ENCODE results near the gene FOS. TPM values are rescaled to one million over a fixed set of nuclear protein-coding genes. Genes with fewer than 3 reads are reported as not detected.

The FOS gene
- total RNA-seq, 1 experiment from 2014 or later = 12.6 TPM

GRCh38 chr14:75247939-75248338 is 30.7 kb upstream of the FOS start:
- in situ Hi-C loops (cut with HindIII; ENCODE audit: low pct_unique_long_range_greater_than_20kb, low sequenced_read_pairs) = no loop called here
- DNase-seq (ENCODE audit: low read depth) = no peak

DNA sequence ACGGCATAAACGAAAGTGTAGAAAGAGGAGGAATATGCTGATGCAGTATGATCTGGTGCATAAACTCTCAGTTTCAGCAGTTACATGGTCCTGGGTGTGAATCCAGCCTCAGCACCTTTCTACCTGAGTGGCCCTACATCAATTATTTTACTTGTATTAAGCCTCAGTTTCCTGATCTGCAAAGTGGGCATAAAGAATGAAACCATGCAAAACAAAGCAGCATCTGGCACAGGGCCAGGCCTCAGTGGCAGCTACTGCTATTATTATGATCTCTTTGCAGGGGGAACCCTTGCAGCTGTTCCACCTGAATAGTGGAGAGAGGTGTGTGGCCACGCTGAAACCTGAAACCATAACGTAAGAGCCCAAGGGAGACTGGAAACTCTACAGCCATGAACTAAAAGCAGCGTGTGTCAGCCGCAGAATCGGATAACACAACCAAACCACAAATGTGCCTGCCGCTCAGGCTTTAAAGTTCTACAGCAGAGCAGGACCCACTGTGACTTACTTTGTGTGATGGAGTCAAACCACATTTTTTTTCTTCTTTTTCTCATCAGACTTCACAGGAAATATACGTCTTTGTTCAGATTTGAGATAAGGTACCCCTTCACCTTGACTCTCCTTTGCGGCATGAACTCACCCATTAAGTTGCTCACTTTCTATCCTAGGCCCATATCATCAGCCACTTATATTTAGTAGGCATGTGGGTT is 29.2 kb upstream of the FOS start:
- DNase-seq (ENCODE audit: low read depth) = no peak

GRCh38 chr14:75249958-75250336 is 28.7 kb upstream of the FOS start:
- DNase-seq (ENCODE audit: low read depth) = no peak
- in situ Hi-C loops (cut with HindIII; ENCODE audit: low pct_unique_long_range_greater_than_20kb, low sequenced_read_pairs) = no loop called here

More for the DNA sequence above, 29.2 kb upstream of the FOS start:
- in situ Hi-C loops (cut with HindIII; ENCODE audit: low pct_unique_long_range_greater_than_20kb, low sequenced_read_pairs) = no loop called here

- in situ Hi-C loops (cut with HindIII; ENCODE audit: low pct_unique_long_range_greater_than_20kb, low sequenced_read_pairs) = no loop called here
- no peak for DNase-seq (ENCODE audit: low read depth)
Observed at GRCh38 chr14:75250800-75251199, 27.8 kb upstream of the FOS start.

DNA sequence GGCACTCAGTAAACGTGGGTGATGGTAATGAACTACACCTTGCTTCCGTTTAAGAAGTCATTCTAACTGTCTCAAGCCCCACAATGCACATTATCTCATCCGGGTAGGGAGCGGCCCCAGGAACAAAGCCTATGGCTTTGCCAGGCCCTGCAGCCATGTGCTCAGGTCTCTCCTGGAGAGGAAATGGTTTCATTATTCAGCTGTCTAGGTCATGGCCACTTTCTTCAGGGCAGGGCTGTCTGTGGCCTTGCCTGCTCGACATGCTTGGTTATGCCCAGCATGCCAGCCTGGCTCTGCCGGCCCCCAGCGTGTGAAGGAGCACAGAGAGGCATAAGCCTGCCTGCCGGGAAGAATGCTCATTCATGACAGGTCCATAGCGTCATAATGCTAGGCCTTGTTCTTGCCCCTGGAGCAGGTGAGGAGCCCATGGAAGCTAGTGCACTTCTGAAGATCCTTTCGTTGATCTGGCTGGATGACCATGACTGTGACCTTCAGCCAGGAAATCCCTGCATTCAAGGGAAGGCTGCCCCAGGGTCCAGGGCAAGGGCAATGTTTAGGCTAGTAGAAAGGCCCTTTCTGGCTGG is 26.3 kb upstream of the FOS start:
- in situ Hi-C loops (cut with HindIII; ENCODE audit: low pct_unique_long_range_greater_than_20kb, low sequenced_read_pairs) = no loop called here
- DNase-seq (ENCODE audit: low read depth) = no peak

- in situ Hi-C loops (cut with HindIII; ENCODE audit: low pct_unique_long_range_greater_than_20kb, low sequenced_read_pairs) = no loop called here
- DNase-seq (ENCODE audit: low read depth) = no peak
Observed at GRCh38 chr14:75254381-75254822, 24.2 kb upstream of the FOS start.

DNA sequence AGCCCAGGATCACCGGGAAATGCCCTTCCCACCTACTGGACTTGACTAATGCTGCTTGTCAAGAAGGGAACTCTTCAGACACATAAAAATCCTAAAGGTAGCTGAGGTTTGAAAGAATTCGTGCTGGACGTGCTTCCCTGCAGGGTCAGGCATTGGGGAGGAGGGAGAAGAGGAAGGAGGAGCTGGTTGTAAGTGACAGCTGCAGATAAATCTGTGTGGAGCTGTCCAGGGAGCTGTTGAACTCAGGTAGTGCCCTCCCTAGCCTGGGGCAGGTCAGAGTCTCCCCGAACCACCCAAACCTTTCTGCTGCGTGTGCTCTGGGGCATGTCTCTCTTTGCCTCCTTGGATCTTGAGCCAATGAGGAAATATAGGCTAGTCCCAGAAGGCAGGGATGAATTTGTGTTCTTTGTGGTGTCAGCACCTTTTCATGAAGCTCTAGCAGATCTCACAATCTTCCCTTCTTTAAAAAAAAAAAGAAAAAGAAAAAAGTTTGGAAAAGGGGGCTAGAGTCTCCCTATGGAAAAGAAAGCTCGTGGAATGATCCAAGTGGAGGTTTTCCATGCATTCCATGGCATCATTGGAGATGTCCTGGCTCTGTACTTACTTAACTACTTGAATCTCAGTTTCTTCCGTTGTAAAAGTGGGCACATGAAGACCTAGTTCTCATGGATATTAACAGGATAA is 23.6 kb upstream of the FOS start:
- peak; percentile 67 for DNase-seq (ENCODE audit: low read depth)
- in situ Hi-C loops (cut with HindIII; ENCODE audit: low pct_unique_long_range_greater_than_20kb, low sequenced_read_pairs) = no loop called here

DNA sequence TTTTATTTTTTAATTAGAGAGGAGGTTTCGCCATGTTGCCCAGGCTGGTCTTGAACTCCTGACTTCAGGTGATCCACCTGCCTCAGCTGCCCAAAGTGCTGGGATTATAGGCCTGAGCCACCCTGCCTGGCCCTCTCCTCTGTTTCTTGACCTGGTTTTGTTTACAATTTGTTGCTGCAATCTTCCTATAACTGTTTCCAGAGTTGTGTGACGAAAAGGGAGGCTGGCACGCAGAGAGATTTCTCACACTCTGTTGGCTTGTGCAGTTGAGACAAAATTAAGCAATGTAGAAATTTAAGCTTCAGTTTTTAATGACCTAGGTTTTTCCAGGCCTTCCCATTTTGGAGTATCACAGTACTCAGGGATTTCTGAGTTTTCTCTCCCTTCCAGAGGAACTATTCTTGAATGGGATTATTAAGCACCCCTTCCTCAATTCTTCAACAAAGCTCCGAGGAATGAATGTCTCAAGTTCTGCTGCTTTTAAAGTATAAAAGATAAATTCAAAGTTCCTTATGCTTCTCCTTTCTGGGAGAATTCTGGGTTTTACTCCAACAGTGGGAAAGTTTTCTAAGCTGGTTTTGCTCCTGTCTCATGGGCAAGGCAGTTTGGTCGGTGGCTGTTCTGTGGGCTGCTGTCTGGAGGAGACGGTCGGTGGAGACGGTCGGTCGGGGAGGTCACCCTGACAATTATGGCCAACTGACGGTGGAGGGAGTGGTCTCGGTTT is 20.4 kb upstream of the FOS start:
- in situ Hi-C loops (cut with HindIII; ENCODE audit: low pct_unique_long_range_greater_than_20kb, low sequenced_read_pairs) = no loop called here

DNA sequence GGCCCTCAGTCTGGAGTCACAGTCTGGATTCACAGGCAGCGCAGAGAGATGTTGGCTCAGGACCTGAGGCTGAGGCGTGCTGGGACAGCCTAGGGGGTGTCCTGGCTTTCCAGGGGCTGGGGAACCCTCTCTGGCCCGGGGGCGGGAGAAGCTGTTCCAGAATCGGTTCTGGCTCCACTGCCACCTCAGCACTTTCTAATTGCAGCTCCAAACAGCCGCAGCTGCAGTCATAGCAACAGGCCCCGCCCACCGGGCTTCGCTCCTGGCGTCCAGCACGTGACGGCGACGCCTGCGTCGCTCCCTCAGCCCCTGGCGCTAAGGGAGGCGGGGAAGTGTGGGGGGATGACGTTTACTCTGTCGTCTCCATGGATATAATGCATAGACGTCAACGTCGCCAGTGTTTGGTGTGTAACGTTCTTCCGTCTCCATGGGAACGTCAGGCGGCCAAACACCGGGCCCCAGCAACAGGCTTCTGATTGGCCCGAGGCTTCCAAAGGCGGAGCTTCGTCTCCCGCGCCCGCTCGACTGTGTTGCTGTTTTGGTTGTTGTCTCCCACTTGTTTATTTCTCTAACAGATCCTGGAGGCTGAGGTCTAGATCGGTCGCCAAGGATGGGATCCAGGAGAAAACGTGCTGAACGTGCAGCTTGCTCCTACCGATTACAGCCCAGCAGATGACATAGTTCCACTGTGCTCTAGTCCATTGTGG is 19.7 kb upstream of the FOS start:
- in situ Hi-C loops (cut with HindIII; ENCODE audit: low pct_unique_long_range_greater_than_20kb, low sequenced_read_pairs) = no loop called here
- DNase-seq (ENCODE audit: low read depth) = peak; percentile 99

More for the DNA sequence above, 20.4 kb upstream of the FOS start:
- DNase-seq (ENCODE audit: low read depth) = no peak

- no peak for DNase-seq (ENCODE audit: low read depth)
- in situ Hi-C loops (cut with HindIII; ENCODE audit: low pct_unique_long_range_greater_than_20kb, low sequenced_read_pairs) = no loop called here
Observed at GRCh38 chr14:75259510-75259855, 19.1 kb upstream of the FOS start.

GRCh38 chr14:75260025-75260763 is 18.4 kb upstream of the FOS start:
- in situ Hi-C loops (cut with HindIII; ENCODE audit: low pct_unique_long_range_greater_than_20kb, low sequenced_read_pairs) = no loop called here
- DNase-seq (ENCODE audit: low read depth) = no peak

- in situ Hi-C loops (cut with HindIII; ENCODE audit: low pct_unique_long_range_greater_than_20kb, low sequenced_read_pairs) = no loop called here
- DNase-seq (ENCODE audit: low read depth) = no peak
Observed at GRCh38 chr14:75261820-75262219, 16.8 kb upstream of the FOS start.

DNA sequence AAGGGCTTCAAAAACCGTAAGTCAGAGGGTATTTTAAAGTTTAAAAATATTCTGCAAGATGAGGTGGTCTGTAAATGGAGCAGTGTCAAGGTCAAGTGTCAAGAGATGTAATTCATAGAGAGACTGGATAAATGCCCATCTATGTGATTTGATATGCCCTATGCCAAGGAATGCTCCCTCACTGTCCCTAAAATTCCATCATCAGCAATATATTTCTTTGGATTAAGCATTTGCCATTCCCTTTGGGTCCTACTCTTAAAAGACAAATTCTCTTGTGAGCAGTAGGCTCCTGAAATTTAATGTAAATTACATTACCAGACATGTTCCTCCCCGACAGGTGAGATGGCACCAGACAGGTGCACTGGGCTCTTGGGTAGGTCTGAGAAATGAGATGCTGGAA is 16.0 kb upstream of the FOS start:
- in situ Hi-C loops (cut with HindIII; ENCODE audit: low pct_unique_long_range_greater_than_20kb, low sequenced_read_pairs) = no loop called here
- no peak for DNase-seq (ENCODE audit: low read depth)

DNA sequence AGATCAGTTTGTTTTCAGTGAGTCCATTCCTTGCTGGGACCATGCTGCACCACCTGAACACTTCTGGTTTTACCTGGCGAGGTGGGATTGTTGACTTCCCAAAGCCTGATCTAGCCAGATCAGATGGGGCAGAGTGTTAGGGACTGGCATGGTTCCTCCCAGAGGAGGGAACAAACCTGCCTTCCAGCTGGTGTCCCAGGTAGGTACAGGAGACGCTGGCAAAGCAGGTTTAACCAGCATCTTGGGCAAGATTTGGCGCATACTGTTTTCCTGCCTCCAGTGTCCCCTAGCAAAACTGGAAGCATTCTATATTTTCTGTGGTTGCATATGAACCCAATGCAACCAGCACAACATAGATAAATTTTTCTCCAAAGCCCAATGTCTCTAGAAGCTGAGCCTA is 14.6 kb upstream of the FOS start:
- DNase-seq (ENCODE audit: low read depth) = no peak
- in situ Hi-C loops (cut with HindIII; ENCODE audit: low pct_unique_long_range_greater_than_20kb, low sequenced_read_pairs) = no loop called here

DNA sequence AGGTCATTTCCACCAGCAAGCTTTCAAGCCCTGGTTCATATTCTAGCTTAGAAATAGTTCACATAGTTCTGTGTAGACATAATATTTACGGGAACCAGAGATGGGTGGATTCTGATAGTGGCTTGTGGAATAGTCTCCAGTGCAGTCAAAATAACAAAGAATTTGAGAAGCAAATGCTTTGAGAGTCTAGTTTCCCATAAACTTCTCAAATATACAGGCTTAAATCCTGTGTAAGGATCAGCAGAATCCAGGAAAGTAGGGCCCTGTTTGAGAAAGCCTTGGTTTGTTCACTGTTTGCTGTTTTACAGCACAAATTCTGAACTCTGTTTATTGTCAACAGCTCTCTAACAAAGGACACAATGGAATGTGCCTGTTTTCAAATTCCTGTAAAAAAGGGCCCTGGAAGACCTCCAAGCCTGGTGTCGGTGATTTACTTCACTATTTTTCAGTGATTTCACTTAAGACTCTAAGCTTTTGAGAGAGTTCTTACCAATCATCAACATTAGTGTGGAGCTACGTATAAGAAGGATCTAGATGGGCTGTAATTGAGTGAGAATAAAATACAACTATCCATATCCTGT is 11.4 kb upstream of the FOS start:
- in situ Hi-C loops (cut with HindIII; ENCODE audit: low pct_unique_long_range_greater_than_20kb, low sequenced_read_pairs) = no loop called here
- DNase-seq (ENCODE audit: low read depth) = no peak

DNA sequence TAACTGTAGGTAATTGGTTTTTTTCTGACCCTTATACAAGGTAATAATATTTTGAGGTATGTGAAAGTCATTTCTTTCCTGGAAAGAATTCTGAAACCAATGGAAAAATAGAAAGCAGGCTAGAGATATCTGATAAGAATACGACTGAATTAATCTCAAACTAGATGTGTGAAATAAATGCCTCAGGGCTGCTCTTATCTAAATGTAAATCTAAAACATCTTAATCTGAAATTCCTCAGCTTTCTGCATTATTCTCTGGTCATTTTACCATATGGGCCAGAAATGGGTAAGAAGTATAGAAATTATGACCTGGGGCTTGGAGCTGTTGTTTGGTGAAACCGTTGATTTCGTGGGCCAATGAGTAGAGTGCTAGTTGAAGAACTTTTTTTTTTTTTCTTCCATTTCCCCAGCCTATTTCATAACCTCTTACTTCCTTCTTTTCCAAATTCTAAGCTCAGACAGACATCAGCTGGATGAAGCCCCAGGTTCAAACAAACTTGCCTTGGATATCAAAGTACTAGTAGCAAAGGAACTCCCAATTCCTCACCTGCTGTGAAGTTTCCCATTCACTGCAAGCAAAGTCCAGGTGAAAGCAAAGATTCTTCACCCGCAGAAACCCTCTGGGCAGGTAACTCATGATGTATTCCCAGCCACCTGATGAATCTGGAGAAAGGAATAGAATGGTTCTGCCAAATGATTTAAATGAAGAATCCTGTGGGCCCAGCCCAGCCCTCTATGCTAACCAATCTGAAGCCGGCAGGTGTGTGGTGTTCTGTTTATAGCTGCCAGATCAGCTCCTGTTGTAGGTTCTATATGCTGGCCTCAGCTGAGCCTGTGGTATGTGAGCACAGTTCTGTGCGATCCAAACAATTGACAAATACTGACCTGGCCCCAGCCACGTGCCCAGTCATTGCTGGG is 9.7 kb upstream of the FOS start:
- no peak for DNase-seq (ENCODE audit: low read depth)
- in situ Hi-C loops (cut with HindIII; ENCODE audit: low pct_unique_long_range_greater_than_20kb, low sequenced_read_pairs) = no loop called here

DNA sequence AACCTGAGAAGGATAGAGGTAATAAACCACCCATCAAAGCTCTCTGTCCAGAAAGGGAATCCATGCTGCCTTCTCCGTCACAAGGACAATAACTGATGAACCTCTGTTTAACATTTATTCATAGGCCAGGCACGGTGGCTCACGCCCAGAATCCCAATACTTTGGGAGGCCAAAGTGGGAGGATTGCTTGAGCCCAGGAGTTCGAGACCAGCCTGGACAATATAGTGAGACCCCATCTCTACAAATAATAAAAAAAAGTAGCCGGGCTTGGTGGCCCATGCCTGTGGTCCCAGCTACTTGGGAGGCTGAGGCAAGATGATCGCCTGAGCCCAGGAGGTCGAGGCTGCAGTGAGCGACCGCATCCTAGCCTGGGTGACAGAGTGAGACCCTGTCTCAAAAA is 7.1 kb upstream of the FOS start:
- in situ Hi-C loops (cut with HindIII; ENCODE audit: low pct_unique_long_range_greater_than_20kb, low sequenced_read_pairs) = no loop called here
- DNase-seq (ENCODE audit: low read depth) = no peak
